Mesothelial cell of epicardium (in vitro differentiated cells): ENCODE data around the gene FNIP1. TPM values are rescaled to one million over a fixed set of nuclear protein-coding genes. Genes with fewer than 3 reads are reported as not detected.
"Not testable (repeated sequence)": the region's sequence is repeated elsewhere in the genome, so short reads cannot be mapped to it uniquely, and the experiment has no call there.

Source experiments
- DNase-seq, 2 experiments: peaks; one replicate each; pipeline ENCODE4 v3.0.0; 2021; ENCODE audit warnings: low spot score in 2 of 2; ENCODE audit not compliant: unreplicated experiment in 2 of 2
- H3K27ac Mint-ChIP-seq: 2 replicates; pipeline ENCODE4 v1.8.0; 2021; ENCODE audit warnings: mixed read lengths
- H3K27me3 Mint-ChIP-seq: 2 replicates; pipeline ENCODE4 v1.8.0; 2021; ENCODE audit warnings: low read depth, mixed read lengths
- H3K36me3 Mint-ChIP-seq: 2 replicates; pipeline ENCODE4 v1.8.0; 2021; ENCODE audit warnings: mixed read lengths
- H3K4me1 Mint-ChIP-seq: 2 replicates; pipeline ENCODE4 v1.8.0; 2021; ENCODE audit warnings: mixed read lengths
- H3K4me3 Mint-ChIP-seq: 2 replicates; pipeline ENCODE4 v1.8.0; 2021; ENCODE audit warnings: mild to moderate bottlenecking, moderate library complexity, mixed read lengths
- H3K9me3 Mint-ChIP-seq: 2 replicates; pipeline ENCODE4 v1.8.0; 2021; ENCODE audit warnings: mixed read lengths
- CTCF ChIP-seq: fragments of 200-600 bp; sonication (generic); IDR thresholded peaks from one replicate; pipeline ENCODE4 v1.5.0; 2021; ENCODE audit warnings: antibody characterized with exemption; ENCODE audit not compliant: unreplicated experiment
- total RNA-seq: library from RNA; stranded (reverse); gene quantifications from 3 replicates; pipeline ENCODE4 v1.2.1, GENCODE V29; 2021

FNIP1 gene
- total RNA-seq, 1 donor from 2014 or later = 35.1 TPM

GRCh38 chr5:131745155-131745554 is 51.7 kb downstream of the FNIP1 start:
- Mint-ChIP-seq H3K27ac (no peak overlapping the region), H3K27me3 (no peaks in the 10 kb centered on the region), H3K4me3 (no peak overlapping the region), H3K36me3 (peaks cover 32% of the 10 kb centered on the region), H3K4me1 (no peaks in the 10 kb centered on the region), H3K9me3 (peaks cover 4% of the 10 kb centered on the region)
- no peak for TF ChIP-seq CTCF
- no peak for DNase-seq

GRCh38 chr5:131740477-131740876 is 56.3 kb downstream of the FNIP1 start:
- Mint-ChIP-seq H3K9me3 (no peaks in the 10 kb centered on the region), H3K27ac (no peak overlapping the region), H3K4me3 (no peak overlapping the region), H3K36me3 (peaks cover 49% of the 10 kb centered on the region), H3K27me3 (no peaks in the 10 kb centered on the region), H3K4me1 (no peaks in the 10 kb centered on the region)
- DNase-seq = no peak
- no peak for TF ChIP-seq CTCF

- Mint-ChIP-seq H3K27ac (no peak overlapping the region), H3K9me3 (peaks cover 9% of the 10 kb centered on the region), H3K27me3 (no peaks in the 10 kb centered on the region), H3K36me3 (peaks cover 55% of the 10 kb centered on the region), H3K4me1 (no peaks in the 10 kb centered on the region), H3K4me3 (no peak overlapping the region)
- no peak for TF ChIP-seq CTCF
- DNase-seq = no peak
Measured at GRCh38 chr5:131735393-131735792, 61.4 kb downstream of the FNIP1 start.

- H3K4me1 Mint-ChIP-seq, DNase-seq, H3K27ac Mint-ChIP-seq, H3K4me3 Mint-ChIP-seq, H3K9me3 Mint-ChIP-seq, H3K27me3 Mint-ChIP-seq: not testable (repeated sequence)
- peaks cover 54% of the 10 kb centered on the region for H3K36me3 Mint-ChIP-seq
Measured at GRCh38 chr5:131734939-131735338, 61.9 kb downstream of the FNIP1 start.

- not testable (repeated sequence) for H3K4me3 Mint-ChIP-seq, H3K27me3 Mint-ChIP-seq, H3K4me1 Mint-ChIP-seq, DNase-seq, H3K27ac Mint-ChIP-seq
- H3K36me3 Mint-ChIP-seq = peaks cover 77% of the 10 kb centered on the region
- H3K9me3 Mint-ChIP-seq = peaks cover 50% of the 10 kb centered on the region
Measured at GRCh38 chr5:131729292-131729691, 67.5 kb downstream of the FNIP1 start.

GRCh38 chr5:131724089-131724488 is 72.7 kb downstream of the FNIP1 start:
- not testable (repeated sequence) for H3K27me3 Mint-ChIP-seq, H3K27ac Mint-ChIP-seq, DNase-seq, H3K4me3 Mint-ChIP-seq, H3K4me1 Mint-ChIP-seq
- Mint-ChIP-seq H3K9me3 (peaks cover 61% of the 10 kb centered on the region), H3K36me3 (peaks cover 73% of the 10 kb centered on the region)

- peaks cover 30% of the 10 kb centered on the region for H3K9me3 Mint-ChIP-seq
- no peak overlapping the region for H3K27ac Mint-ChIP-seq
- H3K4me1 Mint-ChIP-seq = no peaks in the 10 kb centered on the region
- no peaks in the 10 kb centered on the region for H3K27me3 Mint-ChIP-seq
- peaks cover 60% of the 10 kb centered on the region for H3K36me3 Mint-ChIP-seq
- H3K4me3 Mint-ChIP-seq = no peak overlapping the region
- TF ChIP-seq CTCF = no peak
- DNase-seq = no peak
Measured at GRCh38 chr5:131720714-131721113, 76.1 kb downstream of the FNIP1 start.
